ENCODE data around the gene RASA3.

DNA sequence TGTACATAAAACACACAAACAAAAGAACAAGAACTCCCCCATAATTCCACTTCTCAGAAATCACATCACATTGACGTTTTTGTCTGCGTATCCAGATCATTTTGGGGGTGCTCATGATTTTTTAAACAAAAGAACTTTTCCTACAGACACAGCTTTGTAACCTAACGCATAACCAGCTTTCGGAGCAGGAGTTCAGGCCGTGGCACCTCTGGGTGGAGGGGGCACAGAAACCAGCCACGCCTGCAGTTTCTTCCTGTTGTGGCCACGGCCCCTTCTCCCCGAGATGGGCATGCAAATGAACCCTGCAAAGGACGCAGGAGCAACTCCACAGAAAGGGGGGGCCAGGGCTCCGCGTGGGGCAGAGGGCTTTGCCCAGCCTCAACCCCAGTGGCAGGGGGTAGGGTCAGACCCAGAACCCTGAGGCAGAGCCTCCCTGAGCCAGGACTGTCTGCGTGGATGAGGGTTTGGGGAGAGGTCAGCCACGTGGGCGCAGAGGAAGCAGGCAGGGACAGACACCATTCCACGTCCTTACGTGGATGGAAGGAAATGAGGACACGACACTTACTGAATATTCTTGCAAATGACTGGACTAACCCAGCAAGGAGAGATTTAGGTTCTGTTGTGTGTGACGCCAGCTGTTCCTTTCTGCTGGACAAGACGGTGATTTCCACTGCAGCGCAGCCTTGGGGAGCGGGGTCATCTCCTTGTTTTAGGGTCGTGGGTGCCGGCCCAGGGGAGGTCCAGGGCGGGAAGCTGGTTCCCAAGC is 64.4 kb downstream of the RASA3 start:
- no peak for TF ChIP-seq GATA3 (IDR thresholded peaks at IDR 0.05; ENCODE audit: low read depth, low read length)
- no peak for TF ChIP-seq GATA2 (IDR thresholded peaks at IDR 0.05; ENCODE audit: low read depth, low read length)
